GM12891 (cell line): Measurements from ENCODE around the gene RTF2.
"Not testable (repeated sequence)": the region's sequence is repeated elsewhere in the genome, so short reads cannot be mapped to it uniquely, and the experiment has no call there.

Source experiments
- DNase-seq: peaks from one replicate; pipeline ENCODE4 v3.0.0; 2011; ENCODE audit warnings: low spot score; ENCODE audit not compliant: insufficient read length
- FAIRE-seq: peaks from 2 replicates; lab custom pipeline; 2011; peaks lifted over from hg19 to GRCh38; lab: Jason Lieb, UNC
- PAX5 ChIP-seq: IDR thresholded peaks from 2 replicates; pipeline ENCODE4 v1.6.1; 2011; ENCODE audit warnings: low read length, moderate library complexity, mild to moderate bottlenecking; ENCODE audit not compliant: insufficient read depth, severe bottlenecking
- POLR2A ChIP-seq: IDR thresholded peaks from 2 replicates; pipeline ENCODE4 v1.6.1; 2011; ENCODE audit warnings: low read depth, low read length, control low read depth
- POLR2AphosphoS5 ChIP-seq: IDR thresholded peaks from 2 replicates; pipeline ENCODE4 v1.6.1; 2011; ENCODE audit warnings: low read depth, low read length, control low read depth
- POU2F2 ChIP-seq: IDR thresholded peaks from 2 replicates; pipeline ENCODE4 v1.6.1; 2011; ENCODE audit warnings: low read depth, mild to moderate bottlenecking, control low read depth, low read length, moderate library complexity
- SPI1 ChIP-seq: IDR thresholded peaks from 2 replicates; pipeline ENCODE4 v1.6.1; 2011; ENCODE audit warnings: low read depth, low read length, control low read depth
- TAF1 ChIP-seq: IDR thresholded peaks from 2 replicates; pipeline ENCODE4 v1.6.1; 2011; ENCODE audit warnings: low read depth, low read length, control low read depth

Gene RTF2

DNA sequence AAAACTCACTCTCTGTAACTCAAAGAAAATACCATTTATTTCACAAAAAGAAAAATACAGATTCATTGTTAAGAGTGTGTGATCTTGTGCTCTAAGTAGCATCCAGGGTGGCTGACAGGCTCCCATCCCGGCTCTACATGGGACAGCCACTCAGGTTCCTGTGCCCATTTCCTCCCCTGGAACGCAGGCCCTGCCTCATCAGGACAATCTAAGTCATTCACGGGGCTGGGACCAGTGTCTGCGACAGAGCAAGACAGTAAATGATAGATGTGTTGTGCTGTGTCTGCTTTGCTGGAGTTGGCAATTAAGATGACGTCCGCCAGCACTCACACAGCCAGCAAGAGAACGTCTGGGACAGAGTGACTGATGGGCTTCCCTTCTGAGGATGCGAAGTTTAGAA, 49.2 kb downstream of the RTF2 start:
- TF ChIP-seq SPI1 (no peak), PAX5 (no peak)
- FAIRE-seq (no peak), DNase-seq (no peak)

DNA sequence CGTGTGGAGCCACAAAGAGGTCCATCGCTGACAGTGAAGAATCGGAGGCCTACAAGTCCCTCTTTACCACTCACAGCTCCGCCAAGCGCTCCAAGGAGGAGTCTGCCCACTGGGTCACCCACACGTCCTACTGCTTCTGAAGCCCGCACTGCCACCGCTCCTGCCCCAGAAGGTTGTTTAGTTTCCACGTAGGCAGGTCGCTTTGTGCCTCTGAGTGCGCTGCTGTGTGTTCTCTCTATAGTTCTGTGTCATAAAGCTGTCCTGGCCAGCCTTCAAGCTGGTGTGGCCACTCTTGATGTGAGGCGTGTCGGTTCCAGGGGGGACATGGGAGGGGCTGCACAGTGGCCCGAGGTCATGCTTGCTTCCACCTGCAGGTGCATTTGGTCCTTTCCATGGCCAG, 49.7 kb downstream of the RTF2 start:
- no peak for TF ChIP-seq TAF1
- no peak for TF ChIP-seq POLR2AphosphoS5
- no peak for TF ChIP-seq POLR2A
- TF ChIP-seq SPI1: no peak
- no peak for TF ChIP-seq POU2F2
- no peak for TF ChIP-seq PAX5
- FAIRE-seq (no peak), DNase-seq (no peak)

DNA sequence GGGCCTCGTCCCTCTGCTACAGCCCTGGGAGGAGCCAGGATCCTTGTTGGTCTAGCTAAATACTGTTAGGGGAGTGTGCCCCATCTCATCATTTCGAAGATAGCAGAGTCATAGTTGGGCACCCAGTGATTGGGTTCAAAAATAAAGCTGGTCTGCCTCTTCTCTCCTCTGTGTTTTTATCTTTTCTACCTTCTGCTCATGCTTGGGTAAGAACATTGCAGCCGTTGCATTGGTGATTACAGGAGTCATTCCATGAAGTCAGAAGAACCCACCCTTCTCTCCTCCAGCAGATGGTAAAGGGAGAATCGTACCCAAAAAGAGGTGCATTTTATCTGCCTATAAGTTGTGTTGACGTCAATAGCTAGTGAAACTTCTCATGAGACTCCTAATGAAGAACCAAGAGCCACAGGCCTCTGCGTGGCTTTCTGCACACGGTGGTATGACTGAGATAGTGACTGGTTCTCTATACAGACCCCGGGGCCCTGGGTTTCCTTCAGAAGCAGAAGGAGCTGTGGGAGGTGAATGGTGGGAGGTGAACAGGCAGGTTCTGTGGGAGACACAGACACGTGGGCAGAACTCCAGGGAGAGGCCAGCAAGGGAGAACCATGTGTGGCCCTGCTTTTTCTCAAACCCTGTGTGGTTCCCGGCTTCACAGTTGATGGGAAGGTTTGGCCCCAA, 50.4 kb downstream of the RTF2 start:
- FAIRE-seq (no peak), DNase-seq (no peak)
- TF ChIP-seq TAF1 (no peak), POLR2AphosphoS5 (no peak), PAX5 (no peak), SPI1 (no peak), POLR2A (no peak), POU2F2 (no peak)

DNA sequence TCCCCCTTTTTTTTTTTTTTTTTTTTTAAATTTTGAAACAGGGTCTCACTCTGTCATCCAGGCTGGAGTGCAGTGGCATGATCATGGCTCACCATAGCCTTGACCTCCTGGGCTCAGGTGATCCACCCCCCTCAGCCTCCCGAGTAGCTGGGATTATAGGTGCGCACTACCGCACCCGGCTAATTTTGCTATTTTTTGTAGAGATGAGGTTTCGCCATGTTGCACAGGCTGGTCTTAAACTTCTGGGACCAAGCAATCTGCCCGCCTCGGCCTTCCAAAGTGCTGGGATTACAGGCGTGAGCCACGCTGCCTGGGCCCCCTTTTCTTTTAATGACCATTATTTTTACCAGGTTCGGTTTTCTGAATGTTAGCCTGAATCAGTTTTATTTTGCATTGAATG, 51.1 kb downstream of the RTF2 start:
- DNase-seq (no peak), FAIRE-seq (no peak)
- no peak for TF ChIP-seq POU2F2
- TF ChIP-seq POLR2AphosphoS5: no peak
- no peak for TF ChIP-seq PAX5
- TF ChIP-seq TAF1: no peak
- TF ChIP-seq POLR2A: no peak
- TF ChIP-seq SPI1: no peak

DNA sequence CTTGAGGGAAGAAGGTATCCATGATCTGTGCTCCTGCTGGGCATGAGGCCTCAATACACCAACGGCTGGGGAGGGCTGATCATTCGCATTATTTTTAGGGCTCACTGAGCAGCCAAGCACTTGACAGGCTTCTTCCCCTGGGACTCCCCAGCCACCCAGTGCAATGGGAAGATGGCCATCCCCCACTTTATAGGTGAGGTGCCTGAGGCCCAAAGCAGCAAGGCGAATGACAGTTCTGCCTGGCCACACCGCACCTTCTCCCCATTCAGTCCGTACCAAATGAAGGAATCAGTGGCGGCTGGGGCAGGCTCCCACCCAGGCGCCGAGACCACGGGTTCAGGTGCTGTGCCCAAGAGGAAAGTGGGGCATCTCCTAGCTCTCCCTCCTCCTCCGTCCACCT, 51.8 kb downstream of the RTF2 start:
- DNase-seq: no peak
- TF ChIP-seq POLR2AphosphoS5 (no peak), TAF1 (no peak), POU2F2 (no peak), POLR2A (no peak), PAX5 (no peak), SPI1 (no peak)
- no peak for FAIRE-seq

DNA sequence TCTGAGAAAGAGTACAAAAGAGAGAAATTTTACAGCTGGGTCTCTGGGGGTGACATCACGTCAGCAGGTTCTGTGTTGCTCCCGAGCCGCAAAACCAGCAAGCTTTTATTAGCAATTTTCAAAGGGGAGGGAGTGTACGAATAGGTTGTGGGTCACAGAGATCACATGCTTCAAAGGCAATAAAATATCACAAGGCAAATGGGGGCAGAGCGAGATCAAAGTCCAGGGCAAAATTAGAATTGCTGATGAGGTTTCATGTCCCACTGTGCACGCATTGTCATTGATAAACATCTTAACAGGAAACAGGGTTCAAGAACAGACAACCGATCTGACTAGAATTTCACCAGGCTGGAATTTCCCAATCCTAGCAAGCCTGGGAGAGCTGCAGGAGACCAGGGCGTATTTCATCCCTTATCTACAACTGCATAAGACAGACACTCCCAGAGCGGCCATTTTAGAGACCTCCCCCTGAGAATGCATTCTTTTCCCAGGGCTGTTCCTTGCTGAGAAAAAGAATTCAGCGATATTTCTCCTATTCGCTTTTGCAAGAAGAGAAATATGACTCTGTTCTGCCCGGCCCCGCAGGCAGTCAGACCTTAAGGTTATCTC, 52.4 kb downstream of the RTF2 start:
- FAIRE-seq, DNase-seq: not testable (repeated sequence)

- no peak for FAIRE-seq
- DNase-seq: no peak
- no peak for TF ChIP-seq TAF1
- peak; percentile 18; the same call in 1 of the 2 replicates for TF ChIP-seq POLR2AphosphoS5
Observed at GRCh38 chr20:56522311-56522710, 53.9 kb downstream of the RTF2 start.

GRCh38 chr20:56524444-56524843, 56.0 kb downstream of the RTF2 start, which contains the start of gene FAM209A:
Gene FAM209A (plus strand): TSS chr20:56524744. CDS start chr20:56524809, 65 bp downstream.
- not testable (repeated sequence) for DNase-seq, FAIRE-seq

- FAIRE-seq (no peak), DNase-seq (no peak)
- TF ChIP-seq SPI1: no peak
- TF ChIP-seq POLR2A: no peak
- TF ChIP-seq TAF1: no peak
- no peak for TF ChIP-seq POLR2AphosphoS5
- no peak for TF ChIP-seq POU2F2
Observed at GRCh38 chr20:56527521-56527920, 59.1 kb downstream of the RTF2 start.

DNA sequence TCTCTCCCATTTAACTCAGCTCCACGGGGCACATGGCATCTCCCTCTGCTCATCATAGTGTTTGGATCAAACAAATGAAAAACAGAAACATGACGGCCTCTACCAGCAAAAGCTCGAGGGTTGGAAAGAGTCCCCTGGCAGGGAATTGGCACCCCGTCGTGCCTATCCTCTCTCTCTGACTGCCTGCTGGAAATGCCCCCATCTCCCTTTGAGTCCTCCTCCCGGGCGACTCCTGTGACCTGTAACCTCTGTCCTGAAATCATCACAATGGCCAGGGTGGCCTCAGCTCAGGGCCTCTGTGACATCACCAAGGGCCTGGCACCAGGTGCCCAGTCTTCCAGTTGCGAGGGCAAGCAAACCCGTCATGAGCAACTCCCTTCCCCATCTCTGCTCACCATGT, 64.5 kb downstream of the RTF2 start, which contains the start of gene FAM209B:
Gene FAM209B, plus strand, starts transcription at position 301 of the 400 bp plus-strand sequence. Its CDS starts 96 bp downstream, at position 397.
- not testable (repeated sequence) for FAIRE-seq, DNase-seq

GRCh38 chr20:56537997-56538396, 69.6 kb downstream of the RTF2 start:
- DNase-seq: no peak
- no peak for TF ChIP-seq PAX5
- no peak for TF ChIP-seq SPI1
- TF ChIP-seq TAF1: no peak
- no peak for TF ChIP-seq POU2F2
- no peak for TF ChIP-seq POLR2AphosphoS5
- TF ChIP-seq POLR2A: no peak
- no peak for FAIRE-seq

DNA sequence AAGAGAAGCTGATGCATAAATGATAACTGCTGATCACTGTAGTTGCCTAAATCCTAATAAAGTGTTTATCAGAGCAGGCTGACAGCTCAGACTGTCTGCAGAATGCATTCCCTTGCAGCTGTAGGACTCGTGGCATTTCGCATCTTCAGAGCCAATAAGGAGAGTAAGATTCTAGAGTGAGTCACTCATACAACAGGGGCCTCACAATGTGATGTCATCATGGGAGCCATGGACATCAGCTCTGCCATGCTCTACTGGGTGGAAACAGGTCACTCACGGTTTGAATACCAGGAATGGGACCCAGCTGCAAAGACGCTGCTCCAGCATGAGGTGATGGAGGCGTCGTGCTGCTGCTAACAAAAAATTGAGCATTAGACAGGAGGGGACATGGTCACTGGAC, 72.0 kb downstream of the RTF2 start:
- FAIRE-seq: no peak
- DNase-seq: no peak
- no peak for TF ChIP-seq TAF1
- no peak for TF ChIP-seq SPI1
- TF ChIP-seq POU2F2: no peak
- TF ChIP-seq PAX5: no peak
- no peak for TF ChIP-seq POLR2A
- TF ChIP-seq POLR2AphosphoS5: no peak
